ENCODE measurements around the gene HOXD11.
A peak's percentile ranks its signal among the peaks of the same experiment; 100 is the strongest.

Gene HOXD11

DNA sequence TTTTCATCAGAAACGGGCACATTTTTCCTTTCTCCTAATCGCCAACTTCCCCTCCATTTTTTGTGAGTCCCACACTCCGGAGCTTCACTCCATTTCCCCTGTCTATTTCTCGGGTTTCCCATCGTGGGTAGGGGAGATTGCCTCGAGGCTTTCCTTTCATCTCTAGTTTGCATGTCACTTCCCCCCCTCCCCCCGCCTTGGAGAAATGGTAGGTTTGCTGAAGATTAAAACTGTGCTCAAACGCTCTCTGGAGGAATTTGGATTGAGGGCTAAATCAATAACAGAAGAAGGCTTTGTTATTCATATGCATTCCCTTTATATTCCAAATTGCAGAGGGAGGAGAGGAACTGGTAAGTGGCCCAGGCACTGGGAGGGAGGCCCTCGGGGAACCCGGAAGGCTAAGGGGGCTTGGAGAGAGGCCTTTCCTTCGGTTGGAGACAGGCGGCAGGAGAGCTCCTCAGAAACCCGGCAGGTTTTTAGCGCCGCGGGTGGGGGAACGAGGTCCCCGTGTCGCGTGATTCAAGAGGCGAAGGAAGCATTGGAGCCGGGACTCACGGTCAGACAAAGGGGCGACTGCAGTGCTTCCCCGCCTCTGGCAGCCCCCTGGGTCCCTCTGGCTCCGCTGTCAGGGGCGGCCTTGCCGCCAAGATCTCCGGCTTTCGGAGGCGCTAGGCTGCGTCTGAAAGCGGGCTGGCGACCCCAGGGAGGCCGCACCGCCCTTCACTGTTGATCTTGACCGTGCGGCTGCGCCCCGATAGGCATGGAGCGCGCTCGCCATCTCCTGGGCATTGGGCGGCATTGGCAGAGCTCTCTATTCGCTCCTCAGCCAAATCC is 9.9 kb upstream of the HOXD11 start:
- H3K9me3 ChIP-seq (ENCODE audit: insufficient read depth, low read length, severe bottlenecking), result no peaks in the 10 kb centered on the region
- TF ChIP-seq EZH2 (IDR thresholded peaks at IDR 0.05; ENCODE audit: borderline replicate concordance, low read depth, low read length, severe bottlenecking), result no peak
- TF ChIP-seq CTCF (IDR thresholded peaks at IDR 0.05; ENCODE audit: borderline replicate concordance, extremely low read depth, low read length, poor library complexity, severe bottlenecking), result peak; percentile 91
- H3K4me2 ChIP-seq (ENCODE audit: insufficient read depth, low read length), result peak overlapping the region; percentile 74
- peaks cover 44% of the 10 kb centered on the region for H3K4me1 ChIP-seq (ENCODE audit: insufficient read depth, low read length)
- DNase-seq, result peak; percentile 86
- H3K4me3 ChIP-seq (ENCODE audit: low read depth in 1 of 2, low read length in 2 of 2), result peak overlapping the region; percentile 17 to 57
- peak overlapping the region; percentile 90 for H2AFZ ChIP-seq (ENCODE audit: low read depth, low read length)
- H3K27ac ChIP-seq (ENCODE audit: low read length), result peak overlapping the region; percentile 92
- no peaks in the 10 kb centered on the region for H4K20me1 ChIP-seq (ENCODE audit: insufficient read depth, low read length)
- peak; percentile 82 for ATAC-seq (ENCODE audit: insufficient read depth, low read depth)
- peaks cover 26% of the 10 kb centered on the region for H3K79me2 ChIP-seq (ENCODE audit: insufficient read depth, low read length)
- no peaks in the 10 kb centered on the region for H3K27me3 ChIP-seq (ENCODE audit: insufficient read depth, low read length, poor library complexity)
- H3K36me3 ChIP-seq (ENCODE audit: insufficient read depth, low read length), result no peaks in the 10 kb centered on the region
- peak overlapping the region; percentile 89 for H3K9ac ChIP-seq (ENCODE audit: low read depth, low read length)

DNA sequence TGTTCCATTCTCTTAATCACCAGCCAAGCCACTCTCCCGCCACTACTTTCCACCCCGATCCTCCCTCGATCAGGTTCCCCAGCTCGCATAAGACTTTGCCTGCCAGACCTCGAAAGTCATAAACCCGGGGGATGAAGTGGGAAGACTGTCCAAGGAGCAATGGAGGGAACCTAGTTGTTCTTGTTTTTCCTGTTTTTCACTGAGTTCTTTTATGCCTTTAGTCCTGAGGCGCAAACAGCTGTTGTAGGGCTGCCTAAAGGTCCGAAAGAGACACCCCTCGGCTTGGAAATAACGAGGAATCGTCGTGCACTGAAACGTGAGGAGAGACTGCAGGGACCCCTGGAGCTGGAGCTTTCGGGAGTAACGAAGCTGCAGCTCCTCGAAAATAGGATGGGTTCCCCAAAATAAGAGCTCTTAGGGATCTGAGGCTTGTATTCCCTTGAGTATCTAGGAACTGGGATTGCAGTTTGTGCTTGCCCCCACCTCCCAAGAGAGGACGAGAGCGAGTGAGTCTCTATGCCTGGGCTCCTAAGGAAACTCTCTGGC is 9.2 kb upstream of the HOXD11 start:
- ATAC-seq (ENCODE audit: insufficient read depth, low read depth), result no peak
- peak overlapping the region; percentile 17 to 57; a peak in 3 of 4 replicates for H3K4me3 ChIP-seq (ENCODE audit: low read depth in 1 of 2, low read length in 2 of 2)
- H3K79me2 ChIP-seq (ENCODE audit: insufficient read depth, low read length), result peaks cover 26% of the 10 kb centered on the region
- H3K9ac ChIP-seq (ENCODE audit: low read depth, low read length), result peak overlapping the region; percentile 89
- no peaks in the 10 kb centered on the region for H3K27me3 ChIP-seq (ENCODE audit: insufficient read depth, low read length, poor library complexity)
- no peaks in the 10 kb centered on the region for H4K20me1 ChIP-seq (ENCODE audit: insufficient read depth, low read length)
- no peaks in the 10 kb centered on the region for H3K36me3 ChIP-seq (ENCODE audit: insufficient read depth, low read length)
- peak overlapping the region; percentile 90 for H2AFZ ChIP-seq (ENCODE audit: low read depth, low read length)
- peak overlapping the region; percentile 74 for H3K4me2 ChIP-seq (ENCODE audit: insufficient read depth, low read length)
- no peak for TF ChIP-seq CTCF (IDR thresholded peaks at IDR 0.05; ENCODE audit: borderline replicate concordance, extremely low read depth, low read length, poor library complexity, severe bottlenecking)
- TF ChIP-seq EZH2 (IDR thresholded peaks at IDR 0.05; ENCODE audit: borderline replicate concordance, low read depth, low read length, severe bottlenecking), result no peak
- no peaks in the 10 kb centered on the region for H3K9me3 ChIP-seq (ENCODE audit: insufficient read depth, low read length, severe bottlenecking)
- H3K4me1 ChIP-seq (ENCODE audit: insufficient read depth, low read length), result peaks cover 44% of the 10 kb centered on the region
- H3K27ac ChIP-seq (ENCODE audit: low read length), result peak overlapping the region; percentile 92
- DNase-seq, result no peak

GRCh38 chr2:176098366-176099158 is 8.5 kb upstream of the HOXD11 start:
- H4K20me1 ChIP-seq (ENCODE audit: insufficient read depth, low read length), result no peaks in the 10 kb centered on the region
- H3K4me3 ChIP-seq (ENCODE audit: low read depth in 1 of 2, low read length in 2 of 2), result peak overlapping the region in 1 of 2 experiments; percentile 57; a peak in 1 of 4 replicates
- ATAC-seq (ENCODE audit: insufficient read depth, low read depth) (no peak), DNase-seq (no peak)
- no peaks in the 10 kb centered on the region for H3K36me3 ChIP-seq (ENCODE audit: insufficient read depth, low read length)
- H3K4me1 ChIP-seq (ENCODE audit: insufficient read depth, low read length), result peaks cover 39% of the 10 kb centered on the region
- TF ChIP-seq CTCF (IDR thresholded peaks at IDR 0.05; ENCODE audit: borderline replicate concordance, extremely low read depth, low read length, poor library complexity, severe bottlenecking) (no peak), EZH2 (IDR thresholded peaks at IDR 0.05; ENCODE audit: borderline replicate concordance, low read depth, low read length, severe bottlenecking) (no peak)
- peak overlapping the region; percentile 90; the same call in 1 of the 2 replicates for H2AFZ ChIP-seq (ENCODE audit: low read depth, low read length)
- no peaks in the 10 kb centered on the region for H3K27me3 ChIP-seq (ENCODE audit: insufficient read depth, low read length, poor library complexity)
- peak overlapping the region; percentile 92 for H3K27ac ChIP-seq (ENCODE audit: low read length)
- H3K9ac ChIP-seq (ENCODE audit: low read depth, low read length), result peak overlapping the region; percentile 89; the same call in 1 of the 2 replicates
- H3K79me2 ChIP-seq (ENCODE audit: insufficient read depth, low read length), result peaks cover 21% of the 10 kb centered on the region
- H3K9me3 ChIP-seq (ENCODE audit: insufficient read depth, low read length, severe bottlenecking), result no peaks in the 10 kb centered on the region
- H3K4me2 ChIP-seq (ENCODE audit: insufficient read depth, low read length), result peak overlapping the region; percentile 74; the same call in 1 of the 2 replicates

Measured in DND-41 (cell line).